Gastrocnemius medialis (tissue), 4 donors: ENCODE results near the gene CCDC51.

Source experiments
- POLR2A ChIP-seq, 2 donors: fragments of 450-650 bp; IDR thresholded peaks; one replicate each; pipeline ENCODE4 v1.6.1; 2017; ENCODE audit warnings: antibody characterized with exemption in 2 of 2, mild to moderate bottlenecking in 2 of 2, moderate library complexity in 2 of 2
- TF ChIP-seq, protein P1 (sequence below), 5 experiments: fragments of 450-650 bp in 3 of 5; fragments of 200-600 bp in 2 of 5; sonication (generic) in 2 of 5; IDR thresholded peaks in 4 of 5; conservative IDR thresholded peaks in 1 of 5; 1 replicate in 4 of 5; 2 replicates in 1 of 5; pipeline ENCODE4 v1.5.1; 2016 to 2019; ENCODE audit warnings: antibody characterized with exemption in 5 of 5, mild to moderate bottlenecking in 3 of 5, moderate library complexity in 3 of 5

DNA sequence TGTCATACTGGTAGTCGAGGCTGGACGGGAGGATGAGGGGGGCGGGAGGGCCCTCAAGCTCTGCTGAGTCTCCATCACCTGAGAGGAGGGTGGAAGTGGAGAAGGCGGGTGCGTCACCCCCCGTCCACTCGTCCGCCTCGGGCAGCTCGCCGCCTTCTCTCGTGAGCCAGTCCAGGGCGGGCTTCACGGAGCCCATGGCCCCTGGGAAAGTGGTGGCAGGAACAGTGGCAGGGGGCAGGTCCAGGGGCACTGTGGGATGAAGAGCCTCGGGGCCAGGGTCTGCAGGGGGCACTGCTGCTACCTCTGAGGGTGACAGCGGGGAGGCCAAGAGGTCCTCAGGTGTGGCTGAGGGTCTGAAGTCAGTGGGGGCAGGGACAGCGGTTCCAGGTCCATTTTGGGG, 20.3 kb downstream of the CCDC51 start:
- TF ChIP-seq, protein P1, sequence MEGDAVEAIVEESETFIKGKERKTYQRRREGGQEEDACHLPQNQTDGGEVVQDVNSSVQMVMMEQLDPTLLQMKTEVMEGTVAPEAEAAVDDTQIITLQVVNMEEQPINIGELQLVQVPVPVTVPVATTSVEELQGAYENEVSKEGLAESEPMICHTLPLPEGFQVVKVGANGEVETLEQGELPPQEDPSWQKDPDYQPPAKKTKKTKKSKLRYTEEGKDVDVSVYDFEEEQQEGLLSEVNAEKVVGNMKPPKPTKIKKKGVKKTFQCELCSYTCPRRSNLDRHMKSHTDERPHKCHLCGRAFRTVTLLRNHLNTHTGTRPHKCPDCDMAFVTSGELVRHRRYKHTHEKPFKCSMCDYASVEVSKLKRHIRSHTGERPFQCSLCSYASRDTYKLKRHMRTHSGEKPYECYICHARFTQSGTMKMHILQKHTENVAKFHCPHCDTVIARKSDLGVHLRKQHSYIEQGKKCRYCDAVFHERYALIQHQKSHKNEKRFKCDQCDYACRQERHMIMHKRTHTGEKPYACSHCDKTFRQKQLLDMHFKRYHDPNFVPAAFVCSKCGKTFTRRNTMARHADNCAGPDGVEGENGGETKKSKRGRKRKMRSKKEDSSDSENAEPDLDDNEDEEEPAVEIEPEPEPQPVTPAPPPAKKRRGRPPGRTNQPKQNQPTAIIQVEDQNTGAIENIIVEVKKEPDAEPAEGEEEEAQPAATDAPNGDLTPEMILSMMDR (IDR thresholded peaks at IDR 0.05 in 4 of 5, conservative IDR thresholded peaks at IDR 0.05 in 1 of 5): no peak
- no peak for TF ChIP-seq POLR2A (IDR thresholded peaks at IDR 0.05)
